HCT116 (cell line): ENCODE data around the gene SEC62. TPM values are rescaled to one million over a fixed set of nuclear protein-coding genes. Genes with fewer than 3 reads are reported as not detected.

Experiments used
- ATAC-seq: fragments of 200-7000 bp; cut with Tn5 transposase; 2 replicates; pipeline ENCODE4 v1.9.1; 2020; ENCODE audit warnings: mild to moderate bottlenecking, moderate library complexity
- BruUV-seq: library from RNA; stranded (reverse); fragments of 400-500 nt; replicated peaks from 2 replicates; lab custom pipeline; 2021; lab: Mats Ljungman, UMichigan
- CTCF ChIA-PET: fragments of 300-600 bp; sonication (Branson Sonifier 250); formaldehyde crosslinking; loops from one replicate; lab custom pipeline; 2021; ENCODE audit warnings: antibody characterized with exemption; lab: Charles Lee
- POLR2A ChIA-PET: fragments of 300-600, 350-600 bp; sonication (Branson Sonifier 250); formaldehyde crosslinking; loops from one replicate; lab custom pipeline; 2021; ENCODE audit warnings: antibody characterized with exemption; lab: Charles Lee
- RAD21 ChIA-PET, 2 experiments: fragments of 300-600 bp; sonication (Branson Sonifier 250); formaldehyde crosslinking; loops; one replicate each; lab custom pipeline; 2023; ENCODE audit warnings: low total read pairs in 2 of 2; ENCODE audit not compliant: uncharacterized antibody in 2 of 2, unreplicated experiment in 2 of 2, low non-redundant PET in 1 of 2; lab: Charles Lee
- DNase-seq: peaks from one replicate; pipeline ENCODE4 v3.0.0-alpha.2; 2010; ENCODE audit warnings: low read depth, low spot score
- H2AFZ ChIP-seq: fragments of 200-600 bp; shearing (Covaris generic), sonication (generic); 2 replicates; pipeline ENCODE4 v1.6.1; 2017; ENCODE audit warnings: low read depth, mixed run types, mixed read lengths, antibody characterized with exemption, low read length; ENCODE audit not compliant: poor library complexity, severe bottlenecking
- H3K27ac ChIP-seq: 2 replicates; pipeline ENCODE4 v1.5.1; 2012; ENCODE audit warnings: low read depth, low read length
- H3K27me3 ChIP-seq: fragments of 200-600 bp; sonication (generic); 2 replicates; pipeline ENCODE4 v1.6.1; 2016; ENCODE audit warnings: mixed run types, low read length, mixed read lengths; ENCODE audit not compliant: insufficient read depth
- H3K36me3 ChIP-seq, 2 experiments: fragments of 200-500 bp in 1 of 2; fragments of 200-600 bp in 1 of 2; sonication (Bioruptor generic) in 1 of 2; sonication (generic) in 1 of 2; 2 replicates each; pipeline versions ENCODE4 v1.5.1 to v1.6.1; 2014 to 2016; ENCODE audit warnings: low read length in 2 of 2, inconsistent platforms in 1 of 2, mixed read lengths in 1 of 2, mixed run types in 1 of 2; ENCODE audit not compliant: insufficient read depth in 2 of 2, control insufficient read depth in 1 of 2
- H3K4me1 ChIP-seq, 2 experiments: fragments of 200-600 bp in 1 of 2; sonication (generic) in 1 of 2; 2 replicates each; pipeline versions ENCODE4 v1.5.1 to v1.6.1; 2012 to 2017; ENCODE audit warnings: low read length in 2 of 2, inconsistent platforms in 1 of 2, mild to moderate bottlenecking in 1 of 2, mixed read lengths in 1 of 2, mixed run types in 1 of 2, moderate library complexity in 1 of 2; ENCODE audit not compliant: insufficient read depth in 2 of 2, control insufficient read depth in 1 of 2
- H3K4me2 ChIP-seq: fragments of 200-600 bp; sonication (generic); 2 replicates; pipeline ENCODE4 v1.6.1; 2017; ENCODE audit warnings: mixed run types, low read length, mixed read lengths
- H3K4me3 ChIP-seq, 2 experiments: fragments of 200-600 bp in 1 of 2; sonication (generic) in 1 of 2; replicated peaks in 1 of 2; 2 replicates each; pipeline ENCODE4 v1.5.1; 2011 to 2016; ENCODE audit warnings: low read length in 2 of 2, control low read depth in 1 of 2, low read depth in 1 of 2, mild to moderate bottlenecking in 1 of 2, mixed read lengths in 1 of 2, mixed run types in 1 of 2
- H3K79me2 ChIP-seq: fragments of 200-600 bp; sonication (generic); 2 replicates; pipeline ENCODE4 v1.6.1; 2017; ENCODE audit warnings: mild to moderate bottlenecking, mixed run types, low read length, moderate library complexity, mixed read lengths; ENCODE audit not compliant: insufficient read depth
- H3K9ac ChIP-seq: fragments of 200-600 bp; sonication (generic); 2 replicates; pipeline ENCODE4 v1.6.1; 2016; ENCODE audit warnings: low read length, mixed read lengths
- H3K9me2 ChIP-seq: fragments of 200-600 bp; sonication (generic), shearing (Covaris generic); 2 replicates; pipeline ENCODE4 v1.6.1; 2017; ENCODE audit warnings: mixed run types, mild to moderate bottlenecking, moderate library complexity; ENCODE audit not compliant: insufficient read depth
- H3K9me3 ChIP-seq, 2 experiments: fragments of 200-500 bp in 1 of 2; fragments of 200-600 bp in 1 of 2; sonication (Bioruptor generic) in 1 of 2; sonication (generic) in 1 of 2; 2 replicates each; pipeline ENCODE4 v1.6.1; 2014 to 2017; ENCODE audit warnings: low read length in 2 of 2, mixed read lengths in 2 of 2, inconsistent platforms in 1 of 2, low read depth in 1 of 2, mild to moderate bottlenecking in 1 of 2, mixed run types in 1 of 2, moderate library complexity in 1 of 2; ENCODE audit not compliant: control insufficient read depth in 1 of 2, insufficient read depth in 1 of 2
- H4K20me1 ChIP-seq: fragments of 200-600 bp; sonication (generic), shearing (Covaris generic); 2 replicates; pipeline ENCODE4 v1.6.1; 2017; ENCODE audit warnings: mixed run types, mild to moderate bottlenecking, moderate library complexity; ENCODE audit not compliant: insufficient read depth
- CBX3 ChIP-seq: IDR thresholded peaks from 2 replicates; pipeline ENCODE4 v1.6.1; 2012; ENCODE audit warnings: low read depth
- CEBPB ChIP-seq: IDR thresholded peaks from 2 replicates; pipeline ENCODE4 v1.6.1; 2012; ENCODE audit warnings: low read depth
- EGR1 ChIP-seq: IDR thresholded peaks from 2 replicates; pipeline ENCODE4 v1.6.1; 2012; ENCODE audit warnings: low read depth
- ELF1 ChIP-seq: IDR thresholded peaks from 2 replicates; pipeline ENCODE4 v1.6.1; 2012; ENCODE audit warnings: low read depth, borderline replicate concordance
- EZH2 ChIP-seq: fragments of 200-600 bp; sonication (generic); IDR thresholded peaks from 2 replicates; pipeline ENCODE4 v1.6.1; 2017; ENCODE audit warnings: antibody characterized with exemption, mixed run types
- JUND ChIP-seq: IDR thresholded peaks from 2 replicates; pipeline ENCODE4 v1.6.1; 2012
- RAD21 ChIP-seq: IDR thresholded peaks from 2 replicates; pipeline ENCODE4 v1.6.1; 2012; ENCODE audit warnings: low read depth, mild to moderate bottlenecking
- SIN3A ChIP-seq: IDR thresholded peaks from 2 replicates; pipeline ENCODE4 v1.6.1; 2012; ENCODE audit warnings: low read depth
- SRF ChIP-seq: IDR thresholded peaks from 2 replicates; pipeline ENCODE4 v1.6.1; 2012; ENCODE audit warnings: low read depth
- YY1 ChIP-seq: IDR thresholded peaks from 2 replicates; pipeline ENCODE4 v1.6.1; 2011; ENCODE audit warnings: low read length, low read depth, moderate library complexity, mild to moderate bottlenecking; ENCODE audit not compliant: insufficient replicate concordance; ENCODE audit errors: extremely low read depth
- ZNF274 ChIP-seq: fragments of 200-500 bp; sonication (Bioruptor generic); IDR thresholded peaks from 2 replicates; pipeline ENCODE4 v1.6.1; 2014; ENCODE audit warnings: mild to moderate bottlenecking, low read depth, low read length, inconsistent platforms
- intact Hi-C: fragments of 100-400 bp; cut with micrococcal nuclease; formaldehyde crosslinking; loops from 2 replicates; pipeline ENCODE4 v1.10.0; 2022
- total RNA-seq: library from RNA; stranded (reverse); gene quantifications from one replicate; pipeline ENCODE4 v1.2.1, GENCODE V29; 2021; ENCODE audit not compliant: unreplicated experiment
- TF ChIP-seq, protein P1 (sequence below): IDR thresholded peaks from 2 replicates; pipeline ENCODE4 v1.6.1; 2012
- TF ChIP-seq, protein P2 (sequence below), 3 experiments: fragments of 200-600 bp in 1 of 3; sonication (generic) in 1 of 3; IDR thresholded peaks in 2 of 3; conservative IDR thresholded peaks in 1 of 3; 2 replicates each; pipeline ENCODE4 v1.5.1; 2012 to 2017; ENCODE audit warnings: low read depth in 2 of 3, low read length in 2 of 3, antibody characterized with exemption in 1 of 3, borderline replicate concordance in 1 of 3, control low read depth in 1 of 3, mild to moderate bottlenecking in 1 of 3, mixed read lengths in 1 of 3, mixed run types in 1 of 3, moderate library complexity in 1 of 3; ENCODE audit not compliant: insufficient read depth in 1 of 3

The SEC62 gene
- total RNA-seq, 1 experiment from 2014 or later = 55.4 TPM

DNA sequence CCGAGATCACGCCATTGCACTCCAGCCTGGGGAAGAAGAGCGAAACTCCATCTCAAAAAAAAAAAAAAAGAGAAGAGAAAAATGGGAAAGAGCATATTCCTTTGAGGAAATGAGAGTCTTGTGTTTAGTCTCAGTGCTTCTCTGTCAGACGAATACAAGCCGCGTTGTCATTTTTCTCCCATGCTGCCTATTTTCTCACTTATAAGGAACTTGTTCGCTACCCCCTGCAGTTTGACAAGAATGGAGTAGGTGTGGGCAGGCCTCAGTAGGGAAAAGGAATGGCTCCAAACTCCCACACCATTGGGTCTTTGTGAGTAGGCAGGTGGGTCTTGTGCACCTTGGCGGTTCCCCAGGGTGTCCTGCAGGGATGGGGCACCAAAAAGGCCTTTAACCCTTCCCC, 77.7 kb downstream of the SEC62 start:
- no peaks in the 10 kb centered on the region for H3K79me2 ChIP-seq
- H3K36me3 ChIP-seq = no peaks in the 10 kb centered on the region; a peak in 1 of 4 replicates
- no peaks in the 10 kb centered on the region for H4K20me1 ChIP-seq
- no peaks in the 10 kb centered on the region for H3K27me3 ChIP-seq
- H3K9me3 ChIP-seq = no peaks in the 10 kb centered on the region
- ChIA-PET RAD21 (no interaction called here), CTCF (no interaction called here), POLR2A (no interaction called here)
- no peak overlapping the region for H3K4me3 ChIP-seq
- no peak overlapping the region for H3K9ac ChIP-seq
- no peak overlapping the region for H3K4me2 ChIP-seq
- no TSS peak for BruUV-seq
- H3K9me2 ChIP-seq = no peaks in the 10 kb centered on the region
- DNase-seq = no peak
- no peak overlapping the region for H3K27ac ChIP-seq
- ATAC-seq = no peak
- H3K4me1 ChIP-seq = no peaks in the 10 kb centered on the region
- TF ChIP-seq ZNF274 = no peak
- no peak for TF ChIP-seq YY1
- no peak for TF ChIP-seq ELF1
- TF ChIP-seq, protein P1, sequence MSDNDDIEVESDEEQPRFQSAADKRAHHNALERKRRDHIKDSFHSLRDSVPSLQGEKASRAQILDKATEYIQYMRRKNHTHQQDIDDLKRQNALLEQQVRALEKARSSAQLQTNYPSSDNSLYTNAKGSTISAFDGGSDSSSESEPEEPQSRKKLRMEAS = no peak
- TF ChIP-seq, protein P2, sequence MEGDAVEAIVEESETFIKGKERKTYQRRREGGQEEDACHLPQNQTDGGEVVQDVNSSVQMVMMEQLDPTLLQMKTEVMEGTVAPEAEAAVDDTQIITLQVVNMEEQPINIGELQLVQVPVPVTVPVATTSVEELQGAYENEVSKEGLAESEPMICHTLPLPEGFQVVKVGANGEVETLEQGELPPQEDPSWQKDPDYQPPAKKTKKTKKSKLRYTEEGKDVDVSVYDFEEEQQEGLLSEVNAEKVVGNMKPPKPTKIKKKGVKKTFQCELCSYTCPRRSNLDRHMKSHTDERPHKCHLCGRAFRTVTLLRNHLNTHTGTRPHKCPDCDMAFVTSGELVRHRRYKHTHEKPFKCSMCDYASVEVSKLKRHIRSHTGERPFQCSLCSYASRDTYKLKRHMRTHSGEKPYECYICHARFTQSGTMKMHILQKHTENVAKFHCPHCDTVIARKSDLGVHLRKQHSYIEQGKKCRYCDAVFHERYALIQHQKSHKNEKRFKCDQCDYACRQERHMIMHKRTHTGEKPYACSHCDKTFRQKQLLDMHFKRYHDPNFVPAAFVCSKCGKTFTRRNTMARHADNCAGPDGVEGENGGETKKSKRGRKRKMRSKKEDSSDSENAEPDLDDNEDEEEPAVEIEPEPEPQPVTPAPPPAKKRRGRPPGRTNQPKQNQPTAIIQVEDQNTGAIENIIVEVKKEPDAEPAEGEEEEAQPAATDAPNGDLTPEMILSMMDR (IDR thresholded peaks at IDR 0.05 in 2 of 3, conservative IDR thresholded peaks at IDR 0.05 in 1 of 3; ENCODE audit: borderline replicate concordance in 1 of 3, insufficient read depth in 1 of 3, low read depth in 2 of 3, low read length in 2 of 3) = no peak
- no peak for TF ChIP-seq JUND
- TF ChIP-seq EGR1 = no peak
- no peak for TF ChIP-seq RAD21
- TF ChIP-seq CEBPB = no peak
- no peak for TF ChIP-seq SIN3A
- no peak for TF ChIP-seq SRF
- TF ChIP-seq EZH2 = no peak
- TF ChIP-seq CBX3 = no peak
- intact Hi-C loops = no loop called here
- no peak overlapping the region for H2AFZ ChIP-seq
